Motor neuron (in vitro differentiated cells): ENCODE data around the gene NHP2. TPM values are rescaled to one million over a fixed set of nuclear protein-coding genes. Genes with fewer than 3 reads are reported as not detected.
A peak's percentile ranks its signal among the peaks of the same experiment; 100 is the strongest.
"Not testable (repeated sequence)": the region's sequence is repeated elsewhere in the genome, so short reads cannot be mapped to it uniquely, and the experiment has no call there.

Experiments used
- ATAC-seq, 8 experiments: fragments of 200-7000 bp; cut with Tn5 transposase; replicated peaks in 6 of 8; 2 replicates each; pipeline ENCODE4 v1.8.0; 2021; ENCODE audit warnings: mild to moderate bottlenecking in 8 of 8, moderate library complexity in 8 of 8
- H3K27ac ChIP-seq, 2 donors: fragments of 250-450 bp; sonication (Bioruptor Pico); 2 replicates each; pipeline ENCODE4 v1.9.0; 2021; ENCODE audit warnings: antibody characterized with exemption in 2 of 2, mild to moderate bottlenecking in 2 of 2, moderate library complexity in 1 of 2
- H3K4me1 ChIP-seq, 2 donors: fragments of 250-450 bp; sonication (Bioruptor Pico); replicated peaks in 1 of 2; 2 replicates each; pipeline ENCODE4 v1.6.1; 2021; ENCODE audit warnings: antibody characterized with exemption in 2 of 2, mild to moderate bottlenecking in 2 of 2, moderate library complexity in 1 of 2
- H3K4me3 ChIP-seq, 5 donors: fragments of 250-450 bp; sonication (Bioruptor Pico); 2 replicates each; pipeline ENCODE4 v1.9.0; 2021; ENCODE audit warnings: antibody characterized with exemption in 5 of 5, mild to moderate bottlenecking in 5 of 5, moderate library complexity in 4 of 5
- WGBS, 10 experiments: fragments of 450-650 bp; shearing (Covaris generic); methylation state at CpG; one replicate each; pipeline ENCODE4 v1.0.0; 2022; 5-methylcytosine and 5-hydroxymethylcytosine counted together
- in situ Hi-C, 9 experiments: fragments of 400-800 bp; cut with MboI; loops; one replicate each; pipeline ENCODE4 v1.15.0; 2021; ENCODE audit warnings: low sequenced_read_pairs in 9 of 9, low pct_unique_long_range_greater_than_20kb in 2 of 9; ENCODE audit not compliant: unreplicated experiment in 9 of 9
- total RNA-seq, 8 experiments: library from RNA; unstranded; fragments of 300-600 nt; gene quantifications; 2 replicates each; pipeline versions ENCODE4 v1.2.3 to v1.2.4, GENCODE V29; 2022

The NHP2 gene
- 100 to 1,000 TPM; 135 to 290 (median 207) TPM for total RNA-seq

DNA sequence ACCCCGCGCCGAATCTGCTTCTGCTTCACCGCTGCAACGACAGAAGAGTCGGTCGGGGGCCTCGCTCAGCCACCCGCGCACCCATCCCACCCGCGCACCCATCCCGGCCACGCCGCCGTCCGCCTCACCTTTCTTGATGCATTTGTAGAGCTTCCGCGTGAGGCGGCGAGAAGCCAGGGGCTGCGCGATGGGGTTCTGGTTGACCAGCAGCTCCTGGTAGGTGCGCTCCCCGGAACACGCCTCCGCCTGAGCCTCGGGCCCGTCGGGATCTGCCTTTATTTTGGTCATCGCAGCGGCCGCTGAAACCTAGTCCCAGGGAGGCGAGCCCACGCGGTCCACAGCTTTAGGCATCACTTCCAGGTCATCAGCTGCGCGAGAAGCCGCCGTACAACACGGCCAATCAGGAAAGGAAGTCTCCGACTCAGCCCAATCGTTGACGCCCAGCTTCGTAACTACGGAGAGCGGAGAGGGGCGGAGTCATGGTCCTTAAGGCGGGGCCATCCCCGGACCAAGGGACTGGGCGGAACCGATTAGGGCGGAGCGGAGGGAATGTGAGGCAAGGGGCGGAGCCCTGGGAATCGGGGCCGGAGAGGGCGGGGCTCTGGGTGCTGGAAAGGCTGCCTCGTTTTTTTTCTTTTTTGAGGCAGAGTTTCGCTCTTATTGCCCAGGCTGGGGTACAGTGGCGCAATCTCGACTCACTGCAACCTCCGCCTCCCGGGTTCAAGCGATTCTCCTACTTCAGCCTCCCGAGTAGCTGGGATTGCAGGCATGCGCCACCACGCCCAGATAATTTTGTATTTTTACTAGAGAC, at the start of gene NHP2:
Gene NHP2, minus strand, starts transcription at position 356 of the 811 bp plus-strand sequence. Its CDS starts 68 bp downstream, at position 288.
- H3K4me1 ChIP-seq: peaks cover 6 to 7% of the 10 kb centered on the region in 2 donors
- in situ Hi-C loops: loop anchor here in 4 of 9 experiments (10.0 to 25.0 kb wide), 3 partner anchors 79 to 541 kb away; partner anchors contain the start of gene B4GALT7 (in 1 of the 4)
- H3K4me3 ChIP-seq: peak within 1 kb of the TSS; percentile 57 to 86 (median 75)
- peak; percentile 89 to 98 (median 96) for ATAC-seq
- peak within 1 kb of the TSS; percentile 59 to 85 for H3K27ac ChIP-seq
- WGBS, 10 experiments: 0 to 67% (median 1%) methylated on average over 3 to 15 of the region's 68 CpGs; no CpG with 5 or more reads in 5 of the 10 experiments

- in situ Hi-C loops: no loop called here
- H3K4me3 ChIP-seq: no peak overlapping the region
- H3K27ac ChIP-seq: no peak overlapping the region
- ATAC-seq: no peak
- peaks cover 8 to 14% of the 10 kb centered on the region in 2 donors for H3K4me1 ChIP-seq
- 82 to 100% (median 95%) methylated on average over 2 to 9 of the region's 10 CpGs; no CpG with 5 or more reads in 5 of the 10 experiments for WGBS, 10 experiments
Measured at GRCh38 chr5:178202541-178202940, 48.9 kb upstream of the NHP2 start.

DNA sequence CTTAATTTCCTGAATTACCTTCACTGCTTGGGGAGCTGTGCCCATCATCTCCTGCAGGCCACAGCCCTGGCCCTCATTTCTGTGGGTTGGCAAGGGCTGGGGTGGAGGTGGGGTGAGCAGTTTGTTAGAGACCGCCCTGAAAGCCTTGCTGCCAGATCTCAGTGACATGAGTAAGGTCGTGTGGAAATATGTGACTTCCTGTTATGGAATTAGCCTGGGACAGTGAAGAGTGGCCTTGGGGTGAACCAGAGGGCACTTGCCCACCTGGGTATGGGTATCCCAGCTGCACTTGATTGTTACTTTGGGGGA, 48.2 kb upstream of the NHP2 start:
- in situ Hi-C loops: no loop called here
- no peak for ATAC-seq
- 20 to 100% (median 43%) methylated on average over 1 of the region's 2 CpGs; no CpG with 5 or more reads in 7 of the 10 experiments for WGBS, 10 experiments
- peaks cover 4 to 11% of the 10 kb centered on the region in 2 donors for H3K4me1 ChIP-seq
- no peak overlapping the region for H3K4me3 ChIP-seq
- no peak overlapping the region for H3K27ac ChIP-seq

- in situ Hi-C loops: no loop called here
- Histone ChIP-seq H3K4me1 (peaks cover 0 to 6% of the 10 kb centered on the region in 2 donors), H3K27ac (no peak overlapping the region), H3K4me3 (no peak overlapping the region)
- 58 to 100% (median 86%) methylated on average over 2 to 11 of the region's 14 CpGs; no CpG with 5 or more reads in 1 of the 10 experiments for WGBS, 10 experiments
- no peak for ATAC-seq
Measured at GRCh38 chr5:178201221-178201926, 47.7 kb upstream of the NHP2 start.

DNA sequence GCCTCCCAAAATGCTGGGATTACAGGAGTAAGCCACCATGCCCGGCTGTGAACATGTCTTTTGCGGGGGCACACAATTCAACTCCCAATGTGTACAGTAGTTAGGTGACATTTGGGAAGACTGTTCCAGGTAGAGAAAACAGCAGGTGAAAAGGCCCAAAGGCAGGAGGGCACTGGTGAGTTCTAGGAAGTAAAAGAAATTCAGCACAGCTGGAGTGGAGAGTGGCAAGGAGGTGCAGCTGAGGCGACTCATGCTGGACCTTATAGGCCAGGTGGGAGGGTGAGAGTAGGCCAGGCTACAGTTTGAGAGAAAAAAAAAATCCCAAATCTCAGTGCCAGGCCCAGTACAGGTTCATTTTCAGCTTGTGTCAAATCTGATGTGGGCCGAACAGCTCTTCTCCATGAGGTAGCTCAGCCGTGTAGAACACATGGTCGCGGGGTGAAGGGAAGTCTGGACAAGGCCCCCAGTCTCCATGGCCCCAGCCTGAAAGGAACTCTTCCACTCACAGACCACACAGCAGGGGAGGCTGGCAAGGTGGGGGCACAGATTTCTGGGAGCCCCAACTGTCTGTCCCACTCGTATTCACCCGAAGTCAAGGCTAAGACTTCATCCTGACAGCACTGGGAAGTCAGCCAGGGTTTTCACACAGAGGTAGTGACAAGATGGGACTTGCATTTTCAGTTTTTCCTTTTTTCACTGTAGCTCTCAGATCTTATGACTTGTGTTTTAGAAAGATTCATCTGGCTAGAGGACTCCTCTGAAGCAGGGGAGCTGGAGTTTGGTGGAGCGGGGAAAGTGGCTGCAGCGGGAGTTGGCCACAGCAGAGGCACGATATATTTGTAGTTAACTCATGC, 46.1 kb upstream of the NHP2 start:
- ATAC-seq: no peak
- in situ Hi-C loops: no loop called here
- Histone ChIP-seq H3K4me3 (no peak overlapping the region), H3K27ac (no peak overlapping the region), H3K4me1 (no peaks in the 10 kb centered on the region)
- WGBS, 10 experiments: 53 to 100% (median 73%) methylated on average over 1 to 8 of the region's 12 CpGs; no CpG with 5 or more reads in 2 of the 10 experiments

- 80 to 100% (median 90%) methylated on average over 2 to 7 of the region's 11 CpGs; no CpG with 5 or more reads in 3 of the 10 experiments for WGBS, 10 experiments
- no peak for ATAC-seq
- Histone ChIP-seq H3K4me1 (no peaks in the 10 kb centered on the region), H3K27ac (no peak overlapping the region), H3K4me3 (no peak overlapping the region)
- in situ Hi-C loops: no loop called here
Measured at GRCh38 chr5:178198706-178199105, 45.0 kb upstream of the NHP2 start.

DNA sequence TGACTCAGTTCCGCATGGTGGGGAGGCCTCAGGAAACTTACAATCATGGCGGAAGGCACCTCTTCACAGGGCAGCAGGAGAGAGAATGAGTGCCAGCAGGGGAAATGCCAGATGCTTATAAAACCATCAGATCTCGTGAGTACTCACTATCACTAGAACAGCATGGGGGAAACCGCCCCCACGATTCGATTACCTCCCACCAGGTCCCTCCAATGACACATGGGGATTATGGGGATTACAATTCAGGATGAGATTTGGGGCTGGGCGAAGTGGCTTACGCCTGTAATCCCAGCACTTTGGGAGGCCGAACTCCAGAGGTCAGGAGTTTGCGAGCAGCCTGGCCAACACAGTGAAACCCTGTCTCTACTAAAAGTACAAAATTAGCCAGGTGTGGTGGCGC, 44.5 kb upstream of the NHP2 start:
- 77 to 100% (median 95%) methylated on average over 1 to 5 of the region's 11 CpGs; no CpG with 5 or more reads in 3 of the 10 experiments for WGBS, 10 experiments
- in situ Hi-C loops, H3K27ac ChIP-seq, ATAC-seq, H3K4me1 ChIP-seq, H3K4me3 ChIP-seq: not testable (repeated sequence)

- 0 to 79% (median 59%) methylated on average over 1 to 8 of the region's 8 CpGs; no CpG with 5 or more reads in 4 of the 10 experiments for WGBS, 10 experiments
- in situ Hi-C loops: no loop called here
- Histone ChIP-seq H3K4me1 (no peaks in the 10 kb centered on the region), H3K4me3 (no peak overlapping the region), H3K27ac (no peak overlapping the region)
- peak in 2 of 8 experiments; percentile 14 to 23 for ATAC-seq
Measured at GRCh38 chr5:178196986-178197385, 43.3 kb upstream of the NHP2 start.

GRCh38 chr5:178196281-178196812, 42.7 kb upstream of the NHP2 start:
- in situ Hi-C loops: no loop called here
- no peak overlapping the region for H3K4me3 ChIP-seq
- WGBS, 10 experiments: 56 to 100% (median 80%) methylated on average over 1 to 4 of the region's 7 CpGs; no CpG with 5 or more reads in 1 of the 10 experiments

DNA sequence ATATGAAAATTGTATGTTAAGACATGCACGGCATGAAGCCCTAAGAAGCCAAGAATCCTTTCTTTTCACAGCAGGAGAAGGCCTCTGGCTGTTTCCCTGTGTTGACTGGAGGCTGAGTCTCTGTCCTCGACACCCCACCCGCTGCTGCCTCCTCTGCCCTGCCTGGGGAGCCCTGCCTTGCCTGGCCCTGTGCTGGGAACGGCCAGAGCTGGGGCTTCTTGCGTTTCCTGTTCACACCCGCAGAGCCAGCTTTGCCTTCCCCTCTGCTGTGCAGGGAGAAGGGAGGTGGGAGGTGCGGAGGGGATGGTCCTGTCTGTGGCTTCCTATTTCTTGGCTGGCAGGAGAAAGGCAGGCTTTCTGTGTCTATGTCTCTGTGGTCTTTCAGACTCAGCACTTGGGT, 40.3 kb upstream of the NHP2 start:
- Histone ChIP-seq H3K4me1 (no peaks in the 10 kb centered on the region), H3K4me3 (no peak overlapping the region), H3K27ac (no peak overlapping the region)
- WGBS, 10 experiments: 0 to 86% (median 53%) methylated on average over 1 to 5 of the region's 7 CpGs; no CpG with 5 or more reads in 2 of the 10 experiments
- ATAC-seq: peak in 3 of 8 experiments; percentile 17 to 59 (median 54)
- in situ Hi-C loops: no loop called here

More at GRCh38 chr5:178196281-178196812, 42.7 kb upstream of the NHP2 start:
- Histone ChIP-seq H3K4me1 (no peaks in the 10 kb centered on the region), H3K27ac (no peak overlapping the region)
- ATAC-seq: peak in 2 of 8 experiments; percentile 41 to 50

DNA sequence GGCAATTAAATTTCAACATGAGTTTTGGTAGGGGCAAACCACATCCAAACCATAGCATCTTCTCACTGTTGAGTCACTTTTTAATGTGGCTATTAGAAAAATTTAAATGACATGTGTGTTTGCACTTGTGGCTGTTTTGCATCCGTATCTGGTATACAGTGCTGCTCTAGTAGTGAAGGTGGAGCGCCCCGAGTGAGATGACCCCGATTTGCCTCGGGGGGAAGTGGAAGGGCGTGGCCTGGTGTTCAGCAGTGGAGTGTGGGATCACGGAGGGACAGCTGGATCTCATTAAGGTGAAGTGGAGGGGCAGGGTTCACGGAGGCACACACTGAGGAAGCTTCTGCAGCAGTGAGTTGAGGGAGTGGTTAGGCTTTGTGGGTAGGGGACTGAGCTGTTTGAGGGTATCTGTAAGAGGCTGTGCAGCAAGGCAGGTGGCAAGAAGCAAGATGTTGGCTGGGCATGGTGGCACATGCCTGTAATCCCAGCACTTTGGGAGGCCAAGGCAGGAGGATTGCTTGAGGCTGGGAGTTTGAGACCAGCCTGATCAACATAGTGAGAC, 39.6 kb upstream of the NHP2 start:
- no peak overlapping the region for H3K4me3 ChIP-seq
- no peaks in the 10 kb centered on the region for H3K4me1 ChIP-seq
- ATAC-seq: peak in 3 of 8 experiments; percentile 28 to 49 (median 38)
- 10 to 85% (median 66%) methylated on average over 1 to 4 of the region's 8 CpGs; no CpG with 5 or more reads in 5 of the 10 experiments for WGBS, 10 experiments
- no peak overlapping the region for H3K27ac ChIP-seq
- in situ Hi-C loops: no loop called here

GRCh38 chr5:178192787-178193186, 39.1 kb upstream of the NHP2 start:
- in situ Hi-C loops: no loop called here
- no peak for ATAC-seq
- 65 to 100% (median 79%) methylated on average over 1 to 6 of the region's 7 CpGs for WGBS, 10 experiments
- H3K27ac ChIP-seq: no peak overlapping the region
- no peak overlapping the region for H3K4me3 ChIP-seq
- no peaks in the 10 kb centered on the region for H3K4me1 ChIP-seq
